Ramos (cell line): ENCODE measurements around the gene TMEM151B.
"Not testable (repeated sequence)": the region's sequence is repeated elsewhere in the genome, so short reads cannot be mapped to it uniquely, and the experiment has no call there.

Experiments
- in situ Hi-C: fragments of 300-500 bp; cut with MboI; formaldehyde crosslinking; loops from one replicate; pipeline ENCODE4 v1.14.3; 2022; ENCODE audit warnings: low sequenced_read_pairs; ENCODE audit not compliant: unreplicated experiment

Gene TMEM151B

DNA sequence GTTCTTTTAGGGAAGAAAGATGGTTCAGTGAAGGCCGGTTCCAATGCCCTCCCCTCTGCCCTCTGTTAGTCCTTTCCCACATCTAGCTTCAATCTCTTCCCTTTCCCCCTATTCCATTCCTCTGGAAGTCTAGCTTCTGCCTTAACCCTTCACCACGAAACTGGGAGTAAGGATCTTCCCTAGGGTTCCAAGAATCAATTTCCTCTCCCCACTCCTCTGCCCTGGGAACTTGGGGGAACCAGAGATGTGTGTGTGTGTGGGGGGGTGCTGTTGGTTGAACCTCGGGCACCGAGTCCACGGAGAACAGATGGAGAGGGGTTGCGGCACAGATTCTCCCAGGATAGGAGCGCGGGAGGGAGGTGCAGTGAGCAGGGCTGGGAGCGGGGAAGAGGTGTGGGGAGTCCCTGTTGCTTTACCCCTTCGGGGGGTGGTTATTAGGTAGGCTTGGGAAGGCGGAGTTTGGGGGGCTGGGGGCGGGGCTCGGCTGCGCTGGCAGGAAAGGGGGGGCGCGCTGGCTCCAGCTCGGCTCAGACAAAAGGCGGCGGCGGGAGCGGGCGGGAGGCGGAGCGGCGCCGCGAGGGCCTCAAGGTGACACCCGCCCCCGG, at the start of gene TMEM151B:
Gene TMEM151B (plus strand): TSS at position 530 of the 605 bp plus-strand sequence. CDS start 293 bp downstream, outside the sequence.
- in situ Hi-C loops: loop anchor here (5.0 kb wide), 1 partner anchor 67 kb away; no protein-coding TSS in a partner anchor

DNA sequence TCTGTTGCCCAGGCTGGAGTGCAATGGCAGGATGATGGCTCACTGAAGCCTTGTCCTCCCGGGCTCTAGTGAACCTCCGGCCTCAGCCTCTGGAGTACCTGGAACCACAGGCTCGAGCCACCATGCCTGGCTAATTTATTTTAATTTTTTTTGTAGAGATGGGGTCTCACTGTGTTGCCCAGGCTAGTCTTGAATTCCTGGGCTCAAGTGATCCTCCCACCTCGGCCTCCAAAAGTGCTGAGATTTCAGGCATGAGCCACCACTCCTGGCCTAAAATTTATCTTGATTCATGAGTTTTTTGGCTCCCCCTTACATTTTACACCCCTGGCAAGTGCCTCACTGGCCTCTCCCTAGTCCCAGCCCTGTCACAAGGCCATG, 49.3 kb upstream of the TMEM151B start:
- in situ Hi-C loops: no loop called here

DNA sequence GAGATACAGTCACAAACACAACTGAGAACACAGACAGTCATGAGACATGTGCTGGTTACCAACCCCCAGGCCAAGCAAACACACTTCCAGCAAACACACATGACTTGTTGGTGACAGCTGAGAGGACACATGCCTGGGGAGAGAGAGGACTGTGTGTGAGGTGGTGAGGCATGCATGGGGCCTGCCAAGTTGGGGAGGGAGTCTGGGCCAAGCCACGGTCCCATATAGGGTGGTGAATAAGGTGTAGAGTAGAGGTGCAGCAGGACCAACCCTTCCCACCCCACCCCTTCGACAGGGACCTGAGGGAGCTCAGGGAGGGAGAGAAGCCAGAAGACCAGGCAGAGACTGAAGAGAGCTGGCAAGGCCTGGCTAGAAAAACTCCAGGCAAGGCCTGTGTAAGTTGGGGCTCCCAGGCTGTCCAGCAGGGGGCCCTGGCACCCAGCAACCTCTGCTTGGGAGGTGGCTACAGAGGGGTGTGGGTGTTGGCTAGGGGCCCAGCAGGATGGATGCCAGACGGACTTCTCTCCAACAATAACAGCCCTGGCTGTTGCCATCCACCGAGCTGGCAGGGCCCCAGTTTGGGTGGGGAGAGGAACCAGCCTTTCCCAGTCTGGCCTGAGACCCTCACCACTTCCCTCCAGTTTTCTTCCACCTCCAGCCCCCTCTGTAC, 48.8 kb upstream of the TMEM151B start:
- in situ Hi-C loops: no loop called here

DNA sequence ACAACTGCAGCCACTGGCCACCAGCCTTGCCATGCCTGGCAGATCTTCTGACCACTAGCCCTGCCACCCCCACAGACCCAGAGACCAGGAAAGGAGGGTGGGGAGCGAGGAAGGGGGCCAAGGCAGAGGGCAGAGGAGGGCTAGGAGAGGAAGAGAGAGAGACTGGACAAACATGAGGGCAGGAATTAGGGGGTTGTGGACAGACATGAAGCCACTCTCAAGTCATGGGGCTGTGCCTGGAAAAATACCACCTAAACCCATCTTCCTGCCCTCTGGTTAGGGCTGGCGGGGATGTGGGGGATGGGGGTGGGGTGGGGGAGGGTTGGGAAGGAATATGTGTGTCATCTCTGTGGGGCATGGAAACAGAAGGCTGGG, 48.3 kb upstream of the TMEM151B start:
- in situ Hi-C loops: no loop called here

DNA sequence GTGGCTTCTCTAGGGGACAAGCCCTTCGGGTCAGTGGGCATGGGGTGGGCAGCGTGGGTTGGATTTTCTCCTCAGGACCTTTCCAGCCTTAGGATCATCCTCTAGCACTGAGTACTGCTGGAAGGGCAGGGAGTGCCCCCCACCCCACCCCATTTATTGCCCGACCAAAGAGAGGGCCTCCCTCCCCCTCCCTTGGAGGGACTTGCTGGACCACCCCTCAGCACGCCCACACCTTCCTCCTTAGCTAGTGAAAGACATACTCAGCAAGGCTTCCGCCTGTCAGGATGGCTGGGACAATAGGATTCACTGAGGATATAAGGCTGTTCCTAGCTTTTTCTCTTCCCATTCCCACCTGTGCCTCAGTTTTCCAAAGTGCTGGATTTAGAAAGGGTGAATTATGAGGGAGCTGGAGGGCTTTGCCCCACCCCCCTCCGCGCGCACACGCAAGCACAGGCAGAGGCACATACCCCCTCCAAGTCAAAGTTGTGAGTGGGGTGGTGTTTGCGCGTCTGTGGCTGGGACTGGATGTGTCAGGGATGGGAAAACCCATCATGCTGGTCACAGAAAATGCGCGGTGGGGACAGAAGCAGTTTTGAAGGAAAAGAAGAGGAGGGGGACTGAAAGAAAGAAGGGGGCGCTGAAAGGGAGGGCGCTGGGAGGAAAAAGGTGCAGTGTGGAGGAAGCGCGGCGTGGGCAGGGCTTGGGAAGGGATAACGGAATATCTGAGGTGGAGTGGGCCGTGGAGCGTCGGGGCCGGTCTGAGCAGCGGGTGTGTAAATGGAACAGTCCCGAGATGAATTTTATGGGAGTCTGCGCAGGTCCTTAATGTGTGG, 47.5 kb upstream of the TMEM151B start:
- in situ Hi-C loops: no loop called here

DNA sequence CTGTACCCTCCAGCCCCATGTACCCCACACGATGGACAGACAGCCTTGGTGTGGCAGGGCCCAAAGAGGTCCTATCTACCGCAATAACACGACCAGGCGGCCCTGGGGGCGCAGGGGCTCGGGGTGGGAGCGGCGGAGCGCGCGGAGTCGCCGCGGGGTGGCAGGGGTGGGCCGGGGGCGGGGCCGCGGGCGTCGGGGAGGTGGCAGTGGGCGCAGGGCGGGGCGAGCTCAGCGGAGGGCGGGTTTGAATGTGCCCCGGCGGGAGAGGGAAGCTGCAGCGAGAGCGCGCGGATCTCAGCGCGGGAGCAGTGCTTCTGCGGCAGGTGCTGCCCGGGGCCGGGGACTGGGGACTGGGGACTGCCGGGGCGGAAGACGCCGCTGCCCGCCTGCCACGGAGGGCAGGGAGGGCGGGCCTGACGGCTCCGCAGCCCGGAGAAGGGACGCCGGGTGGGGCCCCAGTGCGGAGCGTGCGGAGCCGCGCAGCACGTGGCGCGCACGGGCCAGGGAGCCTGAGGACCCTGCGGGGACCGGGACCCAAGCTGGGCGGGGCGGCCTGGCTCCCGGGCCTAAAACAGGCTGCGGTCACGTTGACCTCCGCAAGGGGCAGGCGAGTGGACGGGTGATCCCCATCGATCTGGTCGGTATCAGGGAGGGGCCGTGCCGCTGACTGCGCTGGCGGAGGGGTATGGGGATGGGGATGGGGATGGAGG, 46.8 kb upstream of the TMEM151B start, which contains the start of gene SLC29A1:
Gene SLC29A1 (plus strand): TSS at position 277 of the 710 bp plus-strand sequence. CDS start 3,719 bp downstream, outside the sequence.
- in situ Hi-C loops: no loop called here

DNA sequence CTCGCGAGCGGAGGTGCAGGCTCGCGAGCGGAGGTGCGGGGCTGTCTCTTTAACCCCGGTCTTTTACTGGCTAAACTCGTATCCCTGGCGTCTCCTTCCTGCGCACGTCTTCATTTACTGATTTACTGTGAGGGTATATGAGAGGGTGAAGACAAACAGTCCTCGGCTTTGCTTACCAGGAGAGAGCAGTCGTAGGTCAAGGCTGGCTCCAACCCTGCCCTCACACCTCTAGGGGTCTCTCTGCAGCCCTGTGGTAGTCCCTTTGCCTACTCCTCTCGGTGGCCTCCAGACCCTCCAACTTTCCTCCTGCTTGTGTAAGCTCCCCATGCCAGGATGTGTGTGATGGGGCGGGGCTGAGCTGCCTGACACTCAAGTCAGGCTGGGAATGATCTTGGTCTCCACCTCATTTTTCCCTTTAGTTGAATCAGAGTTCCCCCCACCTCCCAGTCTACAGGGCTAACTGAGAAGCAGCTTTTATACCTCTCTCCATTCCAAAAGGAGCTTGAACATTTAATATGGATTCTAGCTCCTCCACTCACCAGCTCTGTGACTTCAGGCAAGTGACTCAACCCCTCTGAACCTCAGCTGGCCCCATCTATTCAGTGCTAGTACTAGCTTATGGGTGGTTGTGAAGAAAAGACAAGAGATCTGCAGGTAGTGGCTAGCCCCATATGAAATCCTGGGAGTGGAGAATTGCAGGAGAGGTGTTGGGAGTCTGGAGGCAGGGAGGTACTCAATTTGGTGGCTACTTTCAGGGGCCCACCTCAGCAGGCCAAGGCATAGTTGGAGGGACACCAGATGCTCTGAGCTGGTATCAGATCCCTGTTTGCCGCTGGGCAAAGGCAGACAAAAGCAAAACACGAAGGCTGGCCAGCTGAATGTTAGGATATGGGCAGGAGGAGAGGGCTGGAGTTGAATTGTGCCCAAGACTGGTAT, 46.0 kb upstream of the TMEM151B start:
- in situ Hi-C loops: no loop called here

DNA sequence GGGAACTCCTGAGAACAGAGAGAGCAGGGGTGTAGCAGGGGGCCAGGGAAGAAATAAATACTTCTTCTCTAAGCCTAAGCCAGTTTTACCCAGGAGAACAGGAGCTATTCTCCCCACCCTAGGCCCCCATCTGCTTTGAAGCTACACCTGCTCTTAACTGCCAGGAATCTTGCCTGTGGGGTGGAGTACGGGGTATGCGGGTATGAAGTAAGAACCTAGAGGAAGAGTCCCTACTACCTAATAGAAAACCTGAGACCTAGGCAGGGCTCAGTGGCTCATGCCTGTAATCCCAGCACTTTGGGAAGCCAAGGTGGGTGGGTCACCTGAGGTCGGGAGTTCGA, 45.3 kb upstream of the TMEM151B start:
- in situ Hi-C loops: no loop called here

DNA sequence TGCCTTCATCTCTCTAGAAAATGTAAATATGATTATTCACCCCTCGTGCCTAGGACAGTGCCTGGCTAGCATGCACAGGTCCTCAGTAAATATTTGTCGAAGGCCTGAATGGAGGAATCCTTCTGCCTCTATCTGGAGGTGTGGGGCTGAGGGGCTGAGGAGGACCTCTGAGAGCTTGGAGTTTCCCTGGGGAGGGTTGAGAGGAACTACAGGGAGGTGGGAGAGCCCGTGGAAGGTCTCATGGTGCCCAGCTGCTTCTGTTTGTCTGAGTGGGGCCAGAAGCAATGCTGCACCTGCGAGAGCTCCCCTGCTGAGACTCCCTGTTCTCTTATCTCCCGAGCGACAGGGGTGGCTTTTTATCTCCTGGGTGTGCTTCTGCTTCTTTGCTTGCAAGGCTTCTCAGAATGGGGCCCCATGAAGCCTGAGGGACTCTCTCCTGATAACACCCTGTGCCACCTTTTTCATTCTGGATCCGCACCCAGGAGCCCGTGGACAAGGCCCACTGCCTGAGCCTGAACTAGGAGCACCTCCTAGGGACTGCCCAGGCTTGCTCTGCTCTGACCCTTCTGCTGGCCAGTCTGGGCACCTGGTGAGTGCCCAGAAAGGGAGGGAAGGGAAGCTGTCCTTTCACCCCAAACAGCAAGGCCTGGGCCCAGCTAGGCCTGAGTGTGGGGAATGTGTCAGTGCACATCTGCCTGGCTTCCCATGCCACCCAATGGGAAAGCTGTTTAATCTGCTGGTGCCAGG, 44.5 kb upstream of the TMEM151B start:
- in situ Hi-C loops: no loop called here

DNA sequence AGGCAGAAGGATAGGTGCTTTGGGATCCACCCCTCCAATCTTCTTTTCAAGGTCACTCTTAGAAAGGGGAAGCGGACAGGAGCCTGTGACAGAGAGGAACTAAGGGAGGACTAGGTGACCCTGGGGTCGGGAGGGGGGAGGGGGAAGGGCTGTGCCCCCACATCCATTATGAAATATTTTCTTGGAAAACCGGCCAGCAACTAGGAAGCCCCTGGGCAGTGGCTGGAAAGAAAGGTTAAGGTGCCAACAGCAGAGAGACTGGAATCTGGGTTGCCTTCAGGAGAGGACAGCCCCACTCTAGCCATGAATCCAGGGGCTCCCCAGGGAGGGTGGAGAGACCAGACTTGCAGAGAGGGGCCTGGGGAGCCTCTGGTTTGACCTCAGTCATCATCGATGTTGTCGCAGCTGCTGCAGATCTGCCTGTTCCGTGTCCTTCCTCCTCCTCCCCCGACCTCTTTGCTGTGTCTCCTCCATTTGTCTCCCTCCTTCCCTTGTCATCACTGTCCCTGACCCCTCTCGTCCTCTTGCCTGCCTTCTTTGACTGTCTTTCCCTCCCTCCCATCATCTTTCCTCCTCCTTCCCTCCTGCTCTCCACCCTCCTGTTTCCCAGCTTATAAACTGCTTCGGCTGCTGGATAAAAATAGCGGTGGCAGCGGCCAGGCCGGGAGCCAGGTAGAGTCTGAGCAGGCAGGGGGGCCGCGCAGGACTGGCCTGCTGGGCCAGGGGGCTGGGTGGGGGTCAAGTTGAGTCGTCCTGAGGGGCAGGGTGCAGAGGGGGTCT, 43.7 kb upstream of the TMEM151B start:
- in situ Hi-C loops: no loop called here

DNA sequence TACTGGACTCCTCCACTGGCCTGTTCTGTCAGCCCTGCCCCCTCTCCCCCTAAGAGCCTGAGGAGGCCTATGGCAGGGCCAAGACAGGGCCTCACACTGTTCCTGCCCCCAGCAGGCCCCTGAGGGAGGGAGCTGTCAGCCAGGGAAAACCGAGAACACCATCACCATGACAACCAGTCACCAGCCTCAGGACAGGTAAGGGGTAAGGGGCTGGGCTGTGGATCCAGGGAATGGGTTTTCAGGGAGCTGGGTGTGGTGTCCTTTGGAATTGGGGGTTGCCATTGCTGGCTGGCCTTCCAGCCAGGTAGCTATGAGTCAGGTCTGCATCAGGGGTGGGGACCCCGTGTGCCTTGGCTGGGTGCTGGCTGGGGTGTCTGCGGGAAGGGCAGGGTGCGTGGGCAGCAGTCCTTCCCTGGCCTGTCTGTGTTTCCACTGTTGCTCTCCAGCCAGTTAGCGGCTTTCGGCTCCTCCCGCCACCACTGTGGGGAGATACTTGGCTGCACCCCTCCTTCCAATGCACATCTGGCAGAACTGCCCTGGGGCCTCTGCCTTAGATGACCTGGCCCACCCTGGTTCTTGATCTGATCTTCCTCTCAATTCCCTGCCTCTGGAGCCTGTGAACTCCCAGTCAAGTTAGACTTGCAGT, 43.0 kb upstream of the TMEM151B start:
- in situ Hi-C loops: no loop called here

DNA sequence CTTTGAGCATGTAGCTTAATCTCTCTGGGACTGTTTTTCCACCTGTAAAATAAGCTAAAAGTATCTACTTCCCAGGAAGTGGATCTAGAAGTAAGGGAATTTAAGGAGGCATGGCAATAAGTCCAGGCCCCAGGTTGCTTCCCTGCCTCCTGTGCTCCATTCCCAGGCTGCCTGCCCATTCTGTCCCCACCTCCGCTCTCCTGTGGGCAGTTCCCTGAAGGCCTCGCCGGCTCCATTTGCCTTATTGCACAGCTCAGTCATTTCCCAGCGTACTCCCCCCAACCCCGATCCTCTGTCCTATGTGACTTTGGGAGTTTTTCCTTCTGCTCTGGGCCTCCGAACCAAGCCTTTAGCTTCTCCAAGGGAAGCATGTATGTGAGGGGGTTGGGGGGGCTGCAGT, 42.2 kb upstream of the TMEM151B start:
- in situ Hi-C loops: no loop called here

DNA sequence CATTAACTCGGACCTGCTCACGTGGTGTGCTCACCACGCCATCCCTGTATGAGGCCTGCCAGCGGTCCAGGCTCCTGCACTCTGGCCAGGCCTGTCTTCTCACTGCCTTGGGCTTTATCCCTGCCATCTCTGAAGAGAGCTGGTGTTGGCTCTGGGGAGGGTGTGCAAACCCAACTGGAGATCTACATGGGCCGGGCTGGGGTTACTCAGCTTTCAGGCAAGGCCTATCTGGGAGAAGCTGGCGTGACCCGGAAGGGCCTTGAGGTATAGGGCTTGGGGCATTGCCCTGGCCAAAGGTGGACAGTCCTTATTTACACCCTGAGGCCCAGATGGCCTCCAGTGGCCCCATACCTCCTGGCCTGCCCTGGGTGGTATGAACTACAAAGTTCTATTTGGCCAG, 41.8 kb upstream of the TMEM151B start:
- in situ Hi-C loops: no loop called here

DNA sequence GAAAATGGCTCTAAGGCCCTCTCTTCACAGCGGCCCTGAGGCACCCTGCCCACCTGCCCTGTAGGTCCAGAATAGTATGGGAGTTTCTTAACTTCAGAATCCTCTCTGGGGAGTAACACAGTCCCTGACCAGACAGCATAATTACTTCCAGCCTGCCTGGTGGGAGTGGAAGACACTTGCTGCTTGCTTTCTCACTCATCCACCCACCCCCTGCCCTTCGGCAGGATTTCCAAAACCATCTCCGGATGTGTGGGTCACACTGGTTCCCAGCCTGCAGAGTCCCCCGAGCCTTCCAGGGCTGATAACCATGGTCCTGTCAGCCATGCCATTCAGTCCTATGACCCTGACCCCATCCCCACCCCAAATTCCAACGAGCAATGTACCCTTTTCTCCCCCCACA, 41.4 kb upstream of the TMEM151B start:
- in situ Hi-C loops: no loop called here

DNA sequence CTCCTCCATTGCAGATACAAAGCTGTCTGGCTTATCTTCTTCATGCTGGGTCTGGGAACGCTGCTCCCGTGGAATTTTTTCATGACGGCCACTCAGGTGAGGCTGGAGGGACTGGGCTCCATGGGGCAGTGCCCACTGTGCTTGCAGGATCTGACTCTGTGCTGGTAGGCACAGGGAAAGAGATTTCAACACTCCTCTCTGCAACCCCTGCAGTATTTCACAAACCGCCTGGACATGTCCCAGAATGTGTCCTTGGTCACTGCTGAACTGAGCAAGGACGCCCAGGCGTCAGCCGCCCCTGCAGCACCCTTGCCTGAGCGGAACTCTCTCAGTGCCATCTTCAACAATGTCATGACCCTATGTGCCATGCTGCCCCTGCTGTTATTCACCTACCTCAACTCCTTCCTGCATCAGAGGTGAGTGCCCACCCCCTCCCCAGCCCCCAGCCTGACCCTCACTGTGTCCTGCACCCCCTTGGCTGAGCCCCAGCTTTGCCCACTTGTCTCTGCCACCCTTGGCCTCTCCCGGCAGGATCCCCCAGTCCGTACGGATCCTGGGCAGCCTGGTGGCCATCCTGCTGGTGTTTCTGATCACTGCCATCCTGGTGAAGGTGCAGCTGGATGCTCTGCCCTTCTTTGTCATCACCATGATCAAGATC, 40.7 kb upstream of the TMEM151B start:
- in situ Hi-C loops: no loop called here

DNA sequence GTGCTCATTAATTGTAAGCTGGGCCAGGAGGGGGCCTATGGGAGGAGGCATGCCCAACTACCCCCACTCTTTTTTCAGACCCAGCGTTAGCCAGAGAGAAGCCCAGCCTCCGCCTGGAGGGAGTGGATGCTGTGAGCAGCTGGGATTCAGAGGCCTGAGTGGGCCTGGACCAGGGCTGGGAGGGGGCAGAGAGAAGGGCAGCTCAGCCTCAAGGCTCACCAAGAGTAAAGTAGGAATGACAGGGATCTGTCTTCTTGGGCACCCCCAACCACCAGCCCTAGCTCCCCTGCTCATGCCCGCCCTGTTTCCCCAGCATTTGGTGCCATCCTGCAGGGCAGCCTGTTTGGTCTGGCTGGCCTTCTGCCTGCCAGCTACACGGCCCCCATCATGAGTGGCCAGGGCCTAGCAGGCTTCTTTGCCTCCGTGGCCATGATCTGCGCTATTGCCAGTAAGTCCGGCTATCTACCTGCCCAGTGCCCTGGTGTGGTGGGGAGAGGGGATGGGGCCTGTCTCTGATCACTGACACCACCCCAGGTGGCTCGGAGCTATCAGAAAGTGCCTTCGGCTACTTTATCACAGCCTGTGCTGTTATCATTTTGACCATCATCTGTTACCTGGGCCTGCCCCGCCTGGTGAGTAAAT, 40.1 kb upstream of the TMEM151B start:
- in situ Hi-C loops: no loop called here

DNA sequence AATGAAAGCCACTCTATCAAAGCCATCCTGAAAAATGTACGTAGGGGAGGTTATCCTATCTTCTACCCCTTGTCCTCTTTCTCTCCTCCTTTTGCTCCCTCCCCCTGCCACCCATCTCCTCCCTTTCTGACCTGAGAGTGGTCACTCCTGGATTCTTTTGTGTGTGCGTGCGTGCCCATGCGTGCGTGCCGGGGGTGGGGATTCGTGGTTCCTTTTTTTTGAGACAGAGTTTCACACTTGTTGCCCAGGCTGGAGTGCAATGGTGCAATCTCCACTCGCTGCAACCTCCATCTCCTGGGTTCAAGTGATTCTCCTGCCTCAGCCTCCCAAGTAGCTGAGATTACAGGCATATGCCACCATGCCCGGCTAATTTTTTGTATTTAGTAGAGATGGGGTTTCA, 38.8 kb upstream of the TMEM151B start:
- in situ Hi-C loops: not testable (repeated sequence)
